NCI-H82 (cell line): ENCODE measurements around the gene GRIA3.

Experiments
- DNase-seq: peaks from one replicate; lab custom pipeline; 2025; lab: John Stamatoyannopoulos, UW

Gene GRIA3

DNA sequence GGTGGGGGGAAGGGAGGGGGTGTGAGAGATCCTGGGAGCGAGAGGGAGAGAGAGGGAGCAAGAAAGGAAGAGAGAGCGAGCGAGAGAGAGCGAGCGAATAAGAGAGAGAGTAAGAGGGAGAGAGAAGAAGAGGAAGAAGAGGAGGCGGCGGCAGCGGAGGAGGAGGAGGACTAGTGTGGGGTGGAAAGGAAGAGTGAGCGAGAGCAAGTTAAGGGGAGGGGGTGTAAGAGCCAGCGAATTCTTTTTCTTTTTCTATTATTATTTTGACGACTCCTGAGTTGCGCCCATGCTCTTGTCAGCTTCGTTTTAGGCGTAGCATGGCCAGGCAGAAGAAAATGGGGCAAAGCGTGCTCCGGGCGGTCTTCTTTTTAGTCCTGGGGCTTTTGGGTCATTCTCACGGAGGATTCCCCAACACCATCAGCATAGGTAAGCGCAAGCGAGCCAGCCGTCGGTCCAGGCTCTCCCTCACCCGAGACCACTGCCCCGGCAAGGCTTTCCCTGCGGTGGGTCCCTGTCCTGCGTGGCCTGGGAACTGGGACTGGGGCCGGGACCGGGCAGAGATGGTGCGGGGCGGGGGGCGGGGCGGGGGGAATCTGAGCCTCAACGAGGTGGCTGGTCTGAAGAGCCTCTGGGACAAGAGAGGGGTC lies at the start of gene GRIA3:
Gene GRIA3, plus strand, starts transcription at position 60 of the 647 bp plus-strand sequence. Its CDS starts 258 bp downstream, at position 318.
- DNase-seq: peak; percentile 40

DNA sequence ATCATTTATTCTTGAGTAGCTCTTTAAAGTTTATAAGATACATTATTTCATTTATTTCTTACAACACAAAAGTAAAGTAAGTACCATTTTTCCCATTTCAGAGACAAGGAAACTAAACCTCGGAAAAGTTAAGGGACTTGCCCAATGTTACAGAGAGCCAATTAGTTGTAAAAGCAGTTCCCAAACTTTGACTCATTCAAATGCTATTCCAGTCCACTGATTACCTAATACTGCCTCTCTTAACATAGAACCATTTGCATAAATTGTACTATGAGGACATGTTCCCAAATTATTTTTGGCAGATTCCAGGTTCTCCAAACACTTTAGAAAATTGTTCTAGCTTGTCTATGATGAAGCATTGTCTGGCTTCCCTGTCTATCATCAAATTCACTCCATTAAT lies 45.6 kb upstream of the GRIA3 start:
- DNase-seq: no peak

DNA sequence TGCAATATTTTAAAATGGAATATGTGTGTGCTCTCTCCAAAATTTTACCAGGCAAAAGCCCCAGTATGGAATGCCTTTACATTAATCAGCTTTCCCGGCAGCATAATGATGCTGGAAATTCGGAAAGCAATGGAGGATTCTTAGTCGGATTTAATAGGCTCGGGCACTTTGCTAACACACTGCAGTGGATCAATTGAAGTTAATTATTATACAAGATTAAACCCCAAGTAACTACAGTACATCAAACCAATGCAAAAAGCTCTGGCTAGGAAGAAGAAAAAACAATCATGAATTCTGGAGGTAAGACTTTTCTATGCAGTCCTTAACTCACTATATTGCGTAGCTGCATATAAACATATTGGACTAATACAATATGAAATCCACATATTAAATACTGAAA lies 43.6 kb upstream of the GRIA3 start:
- DNase-seq: peak; percentile 64

DNA sequence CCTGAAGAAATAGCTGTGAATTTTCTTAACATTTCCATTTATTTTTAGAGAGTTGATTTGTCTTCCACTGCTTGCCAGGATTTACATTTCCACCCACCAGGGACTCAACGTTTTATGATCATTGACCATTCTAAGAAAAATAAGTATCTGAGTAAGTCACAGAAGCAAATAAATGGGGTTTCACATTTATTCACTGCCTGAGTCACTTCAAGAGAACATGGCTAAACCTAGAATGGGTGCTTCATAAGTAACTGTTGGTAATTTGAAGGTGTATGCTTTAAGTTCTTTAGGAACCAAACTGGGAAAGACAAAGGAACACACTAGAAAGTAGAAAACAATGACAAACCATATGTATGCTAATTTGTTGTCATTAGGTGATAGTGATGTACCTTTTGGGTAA lies 43.2 kb upstream of the GRIA3 start:
- no peak for DNase-seq

DNA sequence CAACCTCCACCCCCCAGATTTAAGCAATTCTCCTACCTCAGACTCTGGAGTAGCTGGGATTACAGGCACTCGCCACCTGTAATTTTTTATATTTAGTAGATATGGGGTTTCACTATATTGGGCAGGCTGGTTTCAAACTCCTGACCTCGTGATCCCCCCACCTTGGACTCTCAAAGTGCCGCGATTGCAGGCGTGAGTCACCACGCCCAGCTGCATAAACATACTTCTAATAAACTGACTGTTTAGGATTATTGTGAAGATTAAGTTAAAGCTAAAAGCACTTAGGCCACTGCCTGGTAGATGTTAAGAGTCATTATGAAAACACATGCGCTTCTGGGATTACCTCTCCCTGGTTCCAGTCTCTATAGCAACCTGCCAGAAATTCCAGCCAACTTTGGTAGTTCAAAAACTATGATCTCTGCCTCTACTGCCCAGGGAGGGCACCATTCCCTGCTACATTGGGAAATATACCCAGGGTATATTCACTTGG lies 30.2 kb upstream of the GRIA3 start:
- peak; percentile 60 for DNase-seq

DNA sequence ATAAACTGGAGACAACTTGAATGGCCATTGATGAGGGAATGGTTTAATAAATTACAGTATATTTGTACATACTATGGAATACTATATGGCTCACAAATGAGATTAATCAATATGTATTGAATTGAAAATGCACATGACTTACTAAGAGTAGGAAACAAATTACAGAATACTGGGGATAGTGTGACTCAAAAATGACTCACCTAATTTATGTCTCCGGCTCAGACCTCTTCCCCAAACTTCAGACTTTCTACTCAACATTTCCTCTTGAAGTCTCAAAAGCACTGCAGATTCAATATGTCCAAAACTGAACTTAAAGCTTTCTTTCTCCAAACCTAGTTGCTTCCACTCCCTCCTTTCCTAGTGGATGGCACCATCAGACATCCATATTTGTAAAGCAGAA lies 28.8 kb upstream of the GRIA3 start:
- no peak for DNase-seq

DNA sequence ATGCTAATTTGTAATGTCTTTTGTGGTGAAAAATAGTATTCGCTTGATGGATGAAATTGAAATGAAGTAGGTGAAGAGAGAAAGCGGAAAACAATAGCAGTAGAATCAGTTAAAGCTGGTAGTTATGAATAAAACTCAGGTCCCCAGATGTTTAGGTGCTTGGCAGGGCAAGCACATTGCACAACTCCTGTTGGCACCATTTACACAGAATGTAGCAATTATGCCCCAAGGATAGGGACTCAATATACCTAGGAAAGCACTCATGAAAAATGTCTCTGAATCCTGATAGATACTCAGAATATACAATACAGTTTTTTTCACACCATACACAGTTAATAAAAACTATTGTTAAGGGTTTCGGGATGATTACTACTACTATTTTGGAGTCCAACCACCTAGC lies 26.5 kb upstream of the GRIA3 start:
- DNase-seq: no peak

DNA sequence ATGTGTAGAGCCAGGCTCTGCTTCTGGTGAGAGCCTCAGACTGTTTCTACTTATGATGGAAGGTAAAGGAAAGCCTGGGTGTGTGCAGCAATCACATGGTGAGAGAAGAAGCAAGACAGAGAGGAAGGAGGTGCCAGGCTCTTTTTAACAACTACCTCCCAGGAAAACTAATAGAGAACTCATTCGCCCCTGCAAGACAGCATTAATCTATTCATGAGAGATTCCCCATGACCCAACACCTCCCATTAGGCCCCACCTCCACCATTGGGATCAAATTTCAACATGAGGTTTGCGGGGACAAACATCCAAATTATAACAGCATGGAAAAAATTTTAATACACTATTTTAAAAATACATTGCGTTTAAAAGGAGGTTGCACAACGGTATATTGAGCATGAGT lies 24.7 kb upstream of the GRIA3 start:
- DNase-seq: no peak

DNA sequence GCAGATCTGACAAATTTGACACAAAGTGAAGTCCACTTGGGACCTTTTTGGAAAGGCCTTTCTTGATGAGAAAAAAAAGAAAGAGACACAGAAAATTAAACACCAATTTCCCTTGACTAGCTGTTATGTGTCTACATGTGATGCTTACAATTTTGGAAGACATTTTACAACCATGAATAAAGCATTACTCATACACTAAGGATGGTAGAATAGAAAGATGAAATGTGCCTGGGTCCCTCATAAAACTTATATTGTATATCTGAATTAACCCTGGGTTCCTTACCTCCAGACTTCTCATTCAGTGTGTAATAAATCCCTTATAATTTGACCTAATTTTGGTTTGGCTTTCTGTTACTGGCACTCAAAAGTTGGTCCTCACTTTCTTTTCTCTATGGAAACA lies 16.5 kb upstream of the GRIA3 start:
- no peak for DNase-seq

DNA sequence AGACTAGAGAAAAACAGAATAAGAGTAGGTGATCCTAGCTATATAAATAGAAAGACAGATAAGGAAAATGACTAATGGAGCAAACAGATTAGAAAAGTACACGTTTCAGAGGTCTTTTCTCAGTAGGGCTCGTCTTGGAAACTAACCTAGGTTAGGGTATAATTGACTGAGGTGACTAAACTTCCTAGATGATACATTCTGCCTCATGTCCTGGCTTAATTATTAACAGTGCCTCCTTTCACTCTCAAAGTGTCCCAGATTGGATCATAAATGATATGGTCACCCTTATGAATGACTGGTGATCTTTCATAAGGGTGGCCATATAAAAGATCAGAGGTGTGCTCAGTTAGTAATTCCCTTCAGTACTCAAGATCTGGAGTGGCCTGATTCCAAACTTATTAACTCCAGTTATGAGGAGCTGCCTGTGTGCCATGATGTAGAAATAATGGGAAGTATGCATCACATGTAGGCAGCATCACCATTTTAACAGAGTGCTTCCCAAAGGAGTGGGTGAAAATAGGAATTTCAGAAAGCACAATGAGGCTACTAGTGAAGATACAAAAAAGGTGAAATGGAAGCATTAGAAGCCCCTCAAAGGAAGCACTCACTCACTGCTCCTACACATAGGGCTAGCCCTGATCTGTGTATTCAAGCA lies 14.7 kb upstream of the GRIA3 start:
- no peak for DNase-seq

DNA sequence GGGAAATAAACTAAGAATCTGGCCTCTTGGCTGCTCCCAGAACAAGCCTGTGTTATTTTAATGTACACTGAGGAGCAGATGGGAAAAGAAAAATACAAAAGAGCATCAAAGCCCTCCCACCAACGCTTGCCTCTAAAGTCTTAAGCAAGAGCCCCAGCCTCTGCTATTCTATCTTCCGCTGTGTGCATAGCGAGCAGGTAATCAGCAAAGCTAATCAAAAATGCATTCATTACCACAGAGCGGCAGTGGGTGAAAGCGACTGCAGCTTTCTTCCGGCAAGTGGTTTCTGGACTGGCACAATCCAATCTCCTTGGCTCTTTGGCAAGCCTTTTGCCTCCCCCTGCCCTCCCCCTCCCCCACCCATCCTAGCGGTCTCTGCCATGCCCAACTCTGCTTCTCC lies 13.5 kb upstream of the GRIA3 start:
- no peak for DNase-seq

DNA sequence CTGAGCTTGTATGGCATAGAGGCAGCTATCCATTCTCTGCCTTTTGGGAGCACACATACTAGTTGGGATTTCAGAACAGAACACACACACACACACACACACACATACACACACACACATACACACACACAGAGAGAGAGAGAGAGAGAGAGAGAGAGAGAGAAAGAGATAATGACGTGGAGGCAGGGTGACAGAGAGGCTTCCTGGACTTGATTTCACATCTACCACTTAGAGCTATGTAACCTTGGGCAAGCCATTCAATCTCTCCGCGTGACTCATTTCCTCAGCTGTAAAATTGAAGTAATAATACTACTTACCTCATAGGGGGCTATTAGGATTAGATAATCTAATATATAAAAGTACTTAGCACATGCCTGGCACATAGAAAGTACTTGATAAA lies 12.3 kb upstream of the GRIA3 start:
- DNase-seq: no peak

DNA sequence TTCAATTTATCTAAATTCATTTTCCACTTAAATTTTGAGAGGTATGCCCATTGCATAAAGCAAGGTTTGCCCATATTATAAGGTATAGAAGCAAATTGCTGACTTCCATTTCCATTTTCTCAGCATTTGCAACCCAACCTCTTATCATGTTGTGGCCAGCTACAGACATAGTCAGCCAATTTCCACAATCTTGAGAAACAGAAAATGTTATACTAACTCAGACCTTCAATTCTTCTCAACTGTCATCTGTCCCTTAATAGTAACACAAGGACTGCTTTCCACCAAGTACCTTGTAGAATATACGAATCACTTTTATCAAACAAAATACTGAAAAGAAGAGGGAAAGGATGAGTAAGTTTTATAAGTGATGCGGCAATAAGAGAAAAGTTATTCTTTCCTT lies 11.2 kb upstream of the GRIA3 start:
- no peak for DNase-seq

DNA sequence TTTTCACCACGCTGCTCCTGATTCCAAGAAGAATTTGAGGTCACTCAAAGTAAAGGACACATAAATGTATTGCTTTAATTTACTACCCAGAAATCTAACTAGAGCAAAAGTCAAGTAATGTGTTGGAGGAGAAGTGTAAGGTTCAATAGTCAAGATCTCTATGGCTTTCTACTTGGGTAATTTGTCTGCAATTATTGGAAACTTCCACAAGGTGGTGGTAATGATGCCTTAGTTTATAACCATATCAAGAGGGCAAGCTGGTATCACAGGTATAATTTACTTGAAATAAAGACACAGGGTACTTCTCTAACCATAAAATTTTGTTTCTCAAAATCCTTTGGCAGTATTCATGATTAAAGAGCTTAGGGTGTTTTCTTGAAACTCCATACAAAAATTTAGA lies 10.2 kb upstream of the GRIA3 start:
- peak; percentile 68 for DNase-seq

DNA sequence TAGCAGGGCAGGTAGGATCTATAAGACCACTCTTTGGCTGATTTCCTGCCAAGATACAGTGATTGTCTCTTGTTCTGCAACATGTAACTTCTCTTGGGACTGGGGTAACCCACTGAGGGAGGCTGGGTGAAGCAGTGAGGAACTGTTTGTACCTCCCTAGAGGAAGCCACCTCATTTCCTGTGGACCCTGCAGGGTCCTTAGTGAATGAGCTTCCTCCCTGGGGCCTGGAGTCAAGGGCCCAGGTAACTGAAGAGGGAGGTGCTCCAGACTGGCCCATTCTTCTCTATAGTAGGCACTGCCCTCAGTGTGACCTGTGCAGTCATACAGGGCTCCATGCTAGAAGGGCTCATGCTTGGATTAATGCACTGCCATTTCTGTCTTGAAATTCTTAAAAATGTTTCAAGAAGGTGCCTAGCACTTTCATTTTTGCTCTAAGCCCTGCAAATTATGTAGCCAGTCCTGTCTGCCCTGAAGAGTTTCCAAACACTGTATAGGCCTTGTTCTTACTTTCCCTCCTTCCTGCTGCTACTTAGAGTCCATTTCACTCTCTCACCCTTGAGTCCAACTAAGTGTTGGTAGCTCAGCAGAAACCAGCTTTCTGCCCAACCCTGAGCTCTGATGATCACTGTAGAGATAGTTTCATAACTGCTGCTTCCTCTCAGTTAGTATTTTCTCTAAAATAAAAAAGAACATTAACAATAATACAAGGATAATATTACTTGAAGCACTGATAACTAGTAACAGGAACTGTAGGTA lies 8.5 kb upstream of the GRIA3 start:
- DNase-seq: no peak

DNA sequence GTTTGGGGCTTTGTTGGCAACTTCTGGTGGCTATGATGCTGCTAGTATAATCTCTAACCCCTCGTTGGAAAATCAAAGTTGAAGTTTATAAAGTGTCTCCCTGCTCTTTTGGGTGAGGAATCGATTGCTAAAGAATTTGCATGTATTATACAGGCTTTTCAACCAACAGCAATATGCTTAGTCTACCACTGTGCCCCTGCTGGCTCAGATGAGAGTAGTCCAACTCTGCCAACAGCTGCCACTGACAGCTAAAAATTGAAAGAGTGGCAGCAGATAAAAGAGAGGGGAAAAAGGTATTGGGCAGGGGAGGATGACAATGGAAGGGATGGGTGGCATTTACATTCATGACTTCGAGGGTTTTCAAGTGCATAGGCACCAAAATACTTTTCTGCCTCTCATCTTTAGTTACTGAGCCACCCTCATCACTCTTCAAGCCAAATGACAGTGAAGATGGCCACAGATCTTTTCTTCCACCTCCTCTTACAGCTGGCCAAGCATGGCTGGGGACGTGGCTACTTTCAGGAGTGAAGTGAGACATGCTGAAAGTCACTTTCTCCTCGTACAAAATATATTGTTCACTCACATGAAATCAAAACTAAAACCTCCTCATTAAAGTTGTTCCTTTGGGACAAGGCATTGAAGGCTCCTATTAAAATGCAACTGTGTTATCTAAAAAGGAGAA lies 2.7 kb upstream of the GRIA3 start:
- no peak for DNase-seq

DNA sequence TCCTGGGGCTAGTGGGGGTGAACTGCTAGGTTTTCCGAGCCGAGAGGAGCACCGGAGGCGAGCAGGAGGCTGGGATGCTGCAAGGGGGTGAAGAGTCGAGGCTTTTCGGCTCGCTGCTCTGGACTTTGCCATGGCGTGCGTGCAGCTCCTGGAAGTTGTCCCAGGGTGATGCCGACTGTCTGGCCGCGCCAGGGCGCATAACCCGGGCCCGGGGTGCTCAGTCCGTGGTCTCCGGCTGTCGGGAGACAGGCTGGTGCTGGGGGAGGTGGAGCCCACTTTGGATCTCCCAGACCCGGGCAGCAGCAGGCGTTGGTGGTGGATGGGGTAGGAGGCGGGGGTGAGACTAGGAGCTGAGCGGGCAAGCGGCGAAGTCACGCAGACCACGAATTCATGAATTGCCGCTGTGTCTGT lies 793 bp downstream of the GRIA3 start:
- peak; percentile 52 for DNase-seq

DNA sequence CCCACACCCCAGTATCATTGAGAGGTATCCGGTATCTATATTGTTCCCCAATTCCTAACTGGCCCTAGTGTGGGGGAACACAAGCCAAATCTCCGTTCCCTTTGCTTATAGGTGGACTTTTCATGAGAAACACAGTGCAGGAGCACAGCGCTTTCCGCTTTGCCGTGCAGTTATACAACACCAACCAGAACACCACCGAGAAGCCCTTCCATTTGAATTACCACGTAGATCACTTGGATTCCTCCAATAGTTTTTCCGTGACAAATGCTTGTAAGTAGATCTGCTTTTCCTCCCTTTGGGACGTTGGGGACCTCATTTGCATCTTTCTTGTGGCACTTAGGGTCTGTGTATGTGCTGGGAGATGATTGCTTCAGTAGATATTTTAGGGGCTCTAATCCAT lies 1.6 kb downstream of the GRIA3 start:
- peak; percentile 5 for DNase-seq

DNA sequence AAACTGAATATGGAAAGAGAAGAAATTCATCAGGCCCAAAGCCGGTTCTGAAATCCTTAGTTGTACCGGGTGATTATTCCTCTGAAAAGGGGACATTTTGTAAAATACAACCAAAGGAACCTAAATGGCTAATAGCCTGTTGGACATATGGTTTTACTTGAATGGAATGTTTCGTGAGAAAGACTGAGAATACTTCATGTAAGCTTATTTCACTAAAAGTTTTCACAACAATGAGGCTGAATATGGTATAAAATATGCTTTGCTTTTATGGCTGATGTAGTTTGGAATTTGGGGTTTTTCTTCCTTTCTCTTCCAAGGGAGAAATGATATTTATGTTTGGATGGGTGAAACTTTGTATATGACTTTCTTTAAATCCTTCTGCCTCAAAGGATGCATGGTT lies 2.7 kb downstream of the GRIA3 start:
- DNase-seq: no peak

DNA sequence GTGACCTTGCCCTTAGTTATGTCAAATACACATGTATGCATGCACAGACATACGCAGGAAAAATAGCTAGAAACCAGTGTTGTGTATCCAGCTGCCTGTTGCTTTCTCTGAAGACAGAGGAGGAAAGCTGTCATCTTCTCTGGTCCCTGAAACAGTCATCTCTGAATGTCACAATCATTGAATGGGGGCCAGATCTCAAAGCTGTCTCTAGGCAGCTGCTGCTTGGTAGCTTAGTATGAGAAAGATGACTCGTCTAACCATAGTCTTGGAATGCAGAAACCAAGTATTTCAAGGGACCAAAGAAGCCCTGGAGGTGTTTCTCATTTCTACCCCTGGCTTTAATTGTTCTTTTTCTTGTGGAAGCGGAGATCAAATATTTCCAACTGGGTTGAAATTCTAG lies 4.0 kb downstream of the GRIA3 start:
- no peak for DNase-seq

DNA sequence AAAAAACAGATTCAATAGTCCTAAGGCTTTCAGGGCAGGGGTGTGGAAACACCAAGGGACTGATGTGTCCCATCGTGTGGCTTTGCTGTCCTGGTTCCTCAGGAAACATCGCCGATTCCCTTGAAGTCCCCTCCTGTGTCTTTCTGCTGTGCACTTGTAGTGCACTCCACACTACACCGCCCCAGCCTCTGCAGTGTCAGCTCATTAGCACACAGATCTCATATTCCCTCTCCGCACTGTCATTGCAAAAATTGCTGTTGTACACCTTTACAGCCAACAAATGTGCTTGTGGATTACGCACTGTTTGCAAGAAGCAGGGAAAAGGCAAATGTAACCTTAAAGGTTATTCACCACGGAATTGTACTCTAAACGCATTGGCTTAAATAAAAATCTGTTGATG lies 5.3 kb downstream of the GRIA3 start:
- DNase-seq: no peak

DNA sequence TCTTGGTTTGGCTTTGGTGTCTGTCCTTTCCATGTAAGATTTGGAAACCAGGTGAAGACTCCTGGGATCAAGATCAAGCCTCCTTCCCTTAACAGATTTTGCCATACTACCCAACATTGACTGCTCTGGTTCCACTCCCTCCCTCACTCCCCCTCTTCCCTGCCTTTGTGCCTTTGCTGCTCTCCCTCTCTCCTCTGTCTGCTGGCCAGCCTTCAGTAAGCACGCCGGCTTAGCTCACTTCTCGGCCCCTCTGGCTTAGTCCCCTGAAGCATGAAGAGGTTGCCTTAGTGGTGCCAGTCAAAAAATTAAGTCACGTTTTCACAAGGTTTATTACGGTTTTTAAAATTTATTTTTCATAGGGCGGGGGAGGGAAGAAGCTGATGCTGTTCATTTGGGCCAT lies 6.0 kb downstream of the GRIA3 start:
- peak; percentile 25 for DNase-seq

DNA sequence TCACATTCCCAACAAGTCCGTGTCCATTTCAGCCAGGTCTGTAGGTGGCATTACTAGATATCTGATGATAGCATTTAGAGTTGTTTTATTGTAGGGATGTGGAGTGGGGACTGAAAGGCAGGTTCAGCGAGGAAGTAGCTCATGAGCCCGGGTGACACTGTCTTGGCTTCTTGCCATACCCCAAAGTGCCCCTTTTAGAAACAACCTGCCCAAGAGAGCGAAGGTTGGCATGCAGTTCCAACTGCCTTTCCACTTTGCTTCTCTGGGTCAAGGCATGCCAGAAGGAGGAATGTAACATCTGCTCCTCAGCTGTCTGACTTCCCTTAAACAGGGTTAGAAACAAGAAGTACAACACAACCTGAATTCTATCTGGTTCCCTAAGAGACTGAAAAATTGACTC lies 9.0 kb downstream of the GRIA3 start:
- DNase-seq: no peak
